HepG2 (cell line): ENCODE measurements around the gene MTMR10. TPM values are rescaled to one million over a fixed set of nuclear protein-coding genes. Genes with fewer than 3 reads are reported as not detected.

Experiments
- ATAC-seq: fragments of 200-7000 bp; cut with Tn5 transposase; 3 replicates; pipeline ENCODE4 v1.9.1; 2020; ENCODE audit warnings: mild to moderate bottlenecking, moderate library complexity
- BruUV-seq: library from RNA; stranded (reverse); fragments of 400-500 nt; replicated peaks from 2 replicates; lab custom pipeline; 2021; lab: Mats Ljungman, UMichigan
- CTCF ChIA-PET: fragments of 300-600 bp; formaldehyde crosslinking; extraction: SDS; loops from one replicate; lab custom pipeline; 2021; ENCODE audit warnings: low total read pairs, inconsistent platforms, low intra/inter-chr PET ratio; lab: Yijun Ruan, JAX
- POLR2A ChIA-PET: fragments of 350-600 bp; sonication (Branson Sonifier 250); formaldehyde crosslinking; loops from one replicate; lab custom pipeline; 2020; ENCODE audit warnings: antibody characterized with exemption, inconsistent platforms; lab: Yijun Ruan, JAX
- DNase-seq: peaks from one replicate; pipeline ENCODE4 v3.0.0-alpha.2; 2015; ENCODE audit warnings: low spot score
- FAIRE-seq: peaks from 3 replicates; lab custom pipeline; 2011; peaks lifted over from hg19 to GRCh38; lab: Jason Lieb, UNC
- H2AFZ ChIP-seq: one replicate; pipeline ENCODE4 v1.6.1; 2011; ENCODE audit warnings: low read length, inconsistent platforms
- H3K27ac ChIP-seq: fragments of 300-600 bp; 3 replicates; pipeline ENCODE4 v1.8.0; 2011; ENCODE audit warnings: mixed run types, mild to moderate bottlenecking, mixed read lengths, low read length, inconsistent platforms; ENCODE audit not compliant: insufficient read depth; ENCODE audit errors: extremely low read length
- H3K27me3 ChIP-seq, 2 experiments: fragments of 200-600 bp in 1 of 2; 2 replicates in 1 of 2; 3 replicates in 1 of 2; pipeline versions ENCODE4 v1.6.0 to v1.8.0; 2011; ENCODE audit warnings: low read length in 2 of 2, mild to moderate bottlenecking in 2 of 2, moderate library complexity in 2 of 2, inconsistent platforms in 1 of 2; ENCODE audit not compliant: insufficient read depth in 2 of 2, control insufficient read depth in 1 of 2
- H3K36me3 ChIP-seq, 2 experiments: fragments of 200-600 bp in 1 of 2; replicated peaks in 1 of 2; 2 replicates in 1 of 2; 3 replicates in 1 of 2; pipeline versions ENCODE4 v1.5.1 to v1.8.0; 2011; ENCODE audit warnings: low read length in 2 of 2, inconsistent platforms in 1 of 2; ENCODE audit not compliant: insufficient read depth in 2 of 2, control insufficient read depth in 1 of 2
- H3K4me1 ChIP-seq: 2 replicates; pipeline ENCODE4 v1.5.1; 2012; ENCODE audit warnings: low read length, inconsistent platforms; ENCODE audit not compliant: insufficient read depth
- H3K4me2 ChIP-seq: 2 replicates; pipeline ENCODE4 v1.6.0; 2011; ENCODE audit warnings: low read depth, low read length, inconsistent platforms
- H3K4me3 ChIP-seq, 3 experiments: fragments of 200-600 bp in 1 of 3; sonication (generic), shearing (Covaris generic) in 1 of 3; replicated peaks in 1 of 3; 2 replicates each; pipeline ENCODE4 v1.5.1; 2011 to 2016; ENCODE audit warnings: low read length in 3 of 3, inconsistent platforms in 2 of 3, low read depth in 2 of 3, mild to moderate bottlenecking in 2 of 3, control low read depth in 1 of 3, mixed read lengths in 1 of 3; ENCODE audit not compliant: insufficient read depth in 1 of 3
- H3K79me2 ChIP-seq: one replicate; pipeline ENCODE4 v1.6.1; 2011; ENCODE audit warnings: low read length, inconsistent platforms; ENCODE audit not compliant: insufficient read depth
- H3K9ac ChIP-seq: 2 replicates; pipeline ENCODE4 v1.6.0; 2011; ENCODE audit warnings: mild to moderate bottlenecking, low read depth, low read length, inconsistent platforms; ENCODE audit not compliant: insufficient read depth
- H3K9me3 ChIP-seq: 2 replicates; pipeline ENCODE4 v1.5.1; 2012; ENCODE audit warnings: mild to moderate bottlenecking, low read length
- H4K20me1 ChIP-seq: 2 replicates; pipeline ENCODE4 v1.6.0; 2011; ENCODE audit warnings: inconsistent platforms, mild to moderate bottlenecking, low read length, moderate library complexity; ENCODE audit not compliant: insufficient read depth
- BRF2 ChIP-seq: sonication (generic); formaldehyde crosslinking; IDR thresholded peaks from 2 replicates; pipeline ENCODE4 v1.8.1; 2022; ENCODE audit warnings: mild to moderate bottlenecking, missing genetic modification reagents
- CREB3 ChIP-seq: sonication (generic); formaldehyde crosslinking; IDR thresholded peaks from 2 replicates; pipeline ENCODE4 v1.5.0; 2020; ENCODE audit warnings: missing genetic modification reagents
- NFE2L1 ChIP-seq: sonication (generic); formaldehyde crosslinking; IDR thresholded peaks from 2 replicates; pipeline ENCODE4 v1.4.0; 2020; ENCODE audit warnings: missing genetic modification reagents, mild to moderate bottlenecking, borderline replicate concordance
- RFX5 ChIP-seq: IDR thresholded peaks from 2 replicates; pipeline ENCODE4 v1.6.1; 2011; ENCODE audit warnings: low read depth, low read length, improper control_type of control experiment
- RFXAP ChIP-seq: sonication (generic); formaldehyde crosslinking; IDR thresholded peaks from 2 replicates; pipeline ENCODE4 v1.4.0; 2020; ENCODE audit warnings: missing genetic modification reagents, borderline replicate concordance
- SALL1 ChIP-seq: sonication (generic); formaldehyde crosslinking; IDR thresholded peaks from 2 replicates; pipeline ENCODE4 v1.8.0; 2022; ENCODE audit warnings: mild to moderate bottlenecking, missing genetic modification reagents
- SMAD9 ChIP-seq: sonication (generic); formaldehyde crosslinking; IDR thresholded peaks from 2 replicates; pipeline ENCODE4 v1.5.1; 2020; ENCODE audit warnings: mild to moderate bottlenecking, missing genetic modification reagents
- SRSF9 ChIP-seq: fragments of 200-400 bp; formaldehyde crosslinking; IDR thresholded peaks from 2 replicates; pipeline ENCODE4 v1.6.1; 2018; ENCODE audit warnings: borderline replicate concordance, mild to moderate bottlenecking, low read depth, low read length; ENCODE audit not compliant: insufficient read depth, poor library complexity, severe bottlenecking
- ZNF570 ChIP-seq: sonication (generic); formaldehyde crosslinking; IDR thresholded peaks from 2 replicates; pipeline ENCODE4 v1.4.0; 2020; ENCODE audit warnings: mild to moderate bottlenecking, missing genetic modification reagents, borderline replicate concordance
- WGBS: methylation state at CpG from one replicate; pipeline ENCODE4 v1.1.6; 2017; ENCODE audit warnings: low lambda C conversion rate; 5-methylcytosine and 5-hydroxymethylcytosine counted together
- in situ Hi-C: cut with HindIII; loops from 2 replicates; pipeline ENCODE4 v1.10.0; 2017; ENCODE audit warnings: low pct_unique_long_range_greater_than_20kb; ENCODE audit not compliant: extremely low pct_ligation_motif_present
- intact Hi-C: fragments of 100-400 bp; cut with micrococcal nuclease; formaldehyde crosslinking; loops from one replicate; pipeline ENCODE4 v1.10.0; 2022; ENCODE audit not compliant: unreplicated experiment
- polyA plus RNA-seq, 8 experiments: library from polyadenylated mRNA; depleted of rRNA in 3 of 8; stranded (reverse) in 7 of 8; unstranded in 1 of 8; fragments of >200 nt; fragmentation: Illumina TruSeq in 4 of 8; extraction: Trizol in 4 of 8; gene quantifications; 2 replicates each; pipeline versions ENCODE4 v1.2.1 to v1.2.3, GENCODE V29; 2011 to 2016; ENCODE audit warnings: low read depth in 4 of 8, missing spikeins in 1 of 8, mixed read lengths in 1 of 8; ENCODE audit not compliant: insufficient read depth in 1 of 8
- total RNA-seq, 5 experiments: library from RNA; depleted of rRNA; stranded (reverse); fragments of >200 nt; fragmentation: Illumina TruSeq; extraction: Trizol; gene quantifications; 2 replicates each; pipeline ENCODE4 v1.2.3, GENCODE V29; 2016; ENCODE audit warnings: low read depth in 1 of 5
- TF ChIP-seq, protein P1 (sequence below): sonication (generic); formaldehyde crosslinking; IDR thresholded peaks from 2 replicates; pipeline ENCODE4 v1.4.0; 2020; ENCODE audit warnings: missing genetic modification reagents
- TF ChIP-seq, protein P2 (sequence below): sonication (generic); formaldehyde crosslinking; IDR thresholded peaks from one replicate; pipeline ENCODE4 v1.5.1; 2020; ENCODE audit warnings: mild to moderate bottlenecking, missing genetic modification reagents; ENCODE audit errors: not compliant biosample characterization

MTMR10 gene
- total and polyA plus RNA-seq, 2 of the 13 experiments (the other 11 are each of a cell fraction or from before 2014, with no cell fraction given), result 10.2 to 17.4 TPM

- Histone ChIP-seq H3K36me3 (no peaks in the 10 kb centered on the region; a peak in 2 of 5 replicates), H3K9me3 (no peaks in the 10 kb centered on the region), H3K4me3 (peak within 1 kb of the TSS; percentile 77 to 88 (median 77)), H3K27ac (peak within 1 kb of the TSS; percentile 74), H3K4me1 (peaks cover 41% of the 10 kb centered on the region), H3K4me2 (peak within 1 kb of the TSS; percentile 87), H2AFZ (peak within 1 kb of the TSS; percentile 75), H3K27me3 (no peaks in the 10 kb centered on the region), H3K79me2 (no peaks in the 10 kb centered on the region), H4K20me1 (no peaks in the 10 kb centered on the region), H3K9ac (peak within 1 kb of the TSS; percentile 74)
- in situ Hi-C loops, result no loop called here
- intact Hi-C loops, result loop anchor here (10.0 kb wide), 1 partner anchor 91 kb away; the partner anchor contains the start of gene MTMR10
- POLR2A ChIA-PET, result interaction anchor here (1.0 to 2.1 kb wide), 4 partner anchors 9 to 254 kb away, joined by 4 to 8 read pairs (median 6); partner anchors contain the start of gene MTMR10
- ATAC-seq (peak; percentile 96), DNase-seq (peak; percentile 78), FAIRE-seq (peak; percentile 46)
- 0% methylated on average over 9 of the region's 65 CpGs for WGBS
- BruUV-seq, result no TSS peak
- CTCF ChIA-PET, result no interaction called here
- TF ChIP-seq, protein P1, sequence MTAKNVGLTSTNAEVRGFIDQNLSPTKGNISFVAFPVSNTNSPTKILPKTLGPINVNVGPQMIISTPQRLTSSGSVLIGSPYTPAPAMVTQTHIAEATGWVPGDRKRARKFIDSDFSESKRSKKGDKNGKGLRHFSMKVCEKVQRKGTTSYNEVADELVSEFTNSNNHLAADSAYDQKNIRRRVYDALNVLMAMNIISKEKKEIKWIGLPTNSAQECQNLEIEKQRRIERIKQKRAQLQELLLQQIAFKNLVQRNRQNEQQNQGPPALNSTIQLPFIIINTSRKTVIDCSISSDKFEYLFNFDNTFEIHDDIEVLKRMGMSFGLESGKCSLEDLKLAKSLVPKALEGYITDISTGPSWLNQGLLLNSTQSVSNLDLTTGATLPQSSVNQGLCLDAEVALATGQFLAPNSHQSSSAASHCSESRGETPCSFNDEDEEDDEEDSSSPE, result peak; percentile 95
- TF ChIP-seq CREB3 (CRISPR knock-in tag) (peak; percentile 72; the same call in 1 of the 2 replicates), SALL1 (CRISPR knock-in tag) (peak; percentile 95), RFX5 (no peak), ZNF570 (CRISPR knock-in tag) (peak; percentile 76; the same call in 1 of the 2 replicates), RFXAP (CRISPR knock-in tag) (peak; percentile 91), SMAD9 (no peak), SRSF9 (no peak), NFE2L1 (CRISPR knock-in tag) (no peak), BRF2 (CRISPR knock-in tag) (no peak)
- TF ChIP-seq, protein P2, sequence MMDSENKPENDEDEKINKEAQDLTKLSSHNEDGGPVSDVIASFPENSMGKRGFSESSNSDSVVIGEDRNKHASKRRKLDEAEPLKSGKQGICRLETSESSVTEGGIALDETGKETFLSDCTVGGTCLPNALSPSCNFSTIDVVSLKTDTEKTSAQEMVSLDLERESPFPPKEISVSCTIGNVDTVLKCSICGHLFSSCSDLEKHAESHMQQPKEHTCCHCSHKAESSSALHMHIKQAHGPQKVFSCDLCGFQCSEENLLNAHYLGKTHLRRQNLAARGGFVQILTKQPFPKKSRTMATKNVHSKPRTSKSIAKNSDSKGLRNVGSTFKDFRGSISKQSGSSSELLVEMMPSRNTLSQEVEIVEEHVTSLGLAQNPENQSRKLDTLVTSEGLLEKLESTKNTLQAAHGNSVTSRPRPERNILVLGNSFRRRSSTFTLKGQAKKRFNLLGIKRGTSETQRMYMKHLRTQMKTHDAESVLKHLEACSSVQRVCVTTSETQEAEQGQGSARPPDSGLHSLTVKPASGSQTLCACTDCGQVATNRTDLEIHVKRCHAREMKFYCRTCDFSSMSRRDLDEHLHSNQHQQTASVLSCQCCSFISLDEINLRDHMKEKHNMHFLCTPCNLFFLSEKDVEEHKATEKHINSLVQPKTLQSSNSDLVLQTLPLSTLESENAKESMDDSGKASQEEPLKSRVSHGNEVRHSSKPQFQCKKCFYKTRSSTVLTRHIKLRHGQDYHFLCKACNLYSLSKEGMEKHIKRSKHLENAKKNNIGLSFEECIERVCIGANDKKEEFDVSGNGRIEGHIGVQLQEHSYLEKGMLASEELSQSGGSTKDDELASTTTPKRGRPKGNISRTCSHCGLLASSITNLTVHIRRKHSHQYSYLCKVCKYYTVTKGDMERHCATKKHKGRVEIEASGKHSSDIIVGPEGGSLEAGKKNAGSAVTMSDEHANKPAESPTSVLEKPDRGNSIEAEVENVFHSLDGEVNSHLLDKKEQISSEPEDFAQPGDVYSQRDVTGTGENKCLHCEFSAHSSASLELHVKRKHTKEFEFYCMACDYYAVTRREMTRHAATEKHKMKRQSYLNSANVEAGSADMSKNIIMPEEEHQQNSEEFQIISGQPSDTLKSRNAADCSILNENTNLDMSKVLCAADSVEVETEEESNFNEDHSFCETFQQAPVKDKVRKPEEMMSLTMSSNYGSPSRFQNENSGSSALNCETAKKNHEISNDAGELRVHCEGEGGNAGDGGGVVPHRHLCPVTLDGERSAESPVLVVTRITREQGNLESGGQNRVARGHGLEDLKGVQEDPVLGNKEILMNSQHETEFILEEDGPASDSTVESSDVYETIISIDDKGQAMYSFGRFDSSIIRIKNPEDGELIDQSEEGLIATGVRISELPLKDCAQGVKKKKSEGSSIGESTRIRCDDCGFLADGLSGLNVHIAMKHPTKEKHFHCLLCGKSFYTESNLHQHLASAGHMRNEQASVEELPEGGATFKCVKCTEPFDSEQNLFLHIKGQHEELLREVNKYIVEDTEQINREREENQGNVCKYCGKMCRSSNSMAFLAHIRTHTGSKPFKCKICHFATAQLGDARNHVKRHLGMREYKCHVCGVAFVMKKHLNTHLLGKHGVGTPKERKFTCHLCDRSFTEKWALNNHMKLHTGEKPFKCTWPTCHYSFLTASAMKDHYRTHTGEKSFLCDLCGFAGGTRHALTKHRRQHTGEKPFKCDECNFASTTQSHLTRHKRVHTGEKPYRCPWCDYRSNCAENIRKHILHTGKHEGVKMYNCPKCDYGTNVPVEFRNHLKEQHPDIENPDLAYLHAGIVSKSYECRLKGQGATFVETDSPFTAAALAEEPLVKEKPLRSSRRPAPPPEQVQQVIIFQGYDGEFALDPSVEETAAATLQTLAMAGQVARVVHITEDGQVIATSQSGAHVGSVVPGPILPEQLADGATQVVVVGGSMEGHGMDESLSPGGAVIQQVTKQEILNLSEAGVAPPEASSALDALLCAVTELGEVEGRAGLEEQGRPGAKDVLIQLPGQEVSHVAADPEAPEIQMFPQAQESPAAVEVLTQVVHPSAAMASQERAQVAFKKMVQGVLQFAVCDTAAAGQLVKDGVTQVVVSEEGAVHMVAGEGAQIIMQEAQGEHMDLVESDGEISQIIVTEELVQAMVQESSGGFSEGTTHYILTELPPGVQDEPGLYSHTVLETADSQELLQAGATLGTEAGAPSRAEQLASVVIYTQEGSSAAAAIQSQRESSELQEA (CRISPR knock-in tag), result peak; percentile 71
Observed at GRCh38 chr15:30903497-30904187, 87.8 kb downstream of the MTMR10 start, which contains the start of gene FAN1. FAN1 (plus strand) TSS chr15:30903915; CDS start chr15:30904664, 749 bp downstream.
